T-helper 1 cell treated with Interleukin-12 subunit alpha and Interleukin-12 subunit beta and Interleukin-4 antibody, amounts not matched to agents 30 ng/mL and 1 ng/mL, for 36 hours (primary cell): ENCODE data around the gene SMARCA4. TPM values are rescaled to one million over a fixed set of nuclear protein-coding genes. Genes with fewer than 3 reads are reported as not detected.

ENCODE experiments used
- intact Hi-C: fragments of 100-400 bp; cut with micrococcal nuclease; formaldehyde crosslinking; loops from one replicate; pipeline ENCODE4 v1.15.1; 2024
- total RNA-seq: library from RNA; stranded (reverse); gene quantifications from 2 replicates; pipeline ENCODE4 v1.2.3, GENCODE V29; 2022

The SMARCA4 gene
- total RNA-seq, result 118 and 120 TPM in 2 replicates

DNA sequence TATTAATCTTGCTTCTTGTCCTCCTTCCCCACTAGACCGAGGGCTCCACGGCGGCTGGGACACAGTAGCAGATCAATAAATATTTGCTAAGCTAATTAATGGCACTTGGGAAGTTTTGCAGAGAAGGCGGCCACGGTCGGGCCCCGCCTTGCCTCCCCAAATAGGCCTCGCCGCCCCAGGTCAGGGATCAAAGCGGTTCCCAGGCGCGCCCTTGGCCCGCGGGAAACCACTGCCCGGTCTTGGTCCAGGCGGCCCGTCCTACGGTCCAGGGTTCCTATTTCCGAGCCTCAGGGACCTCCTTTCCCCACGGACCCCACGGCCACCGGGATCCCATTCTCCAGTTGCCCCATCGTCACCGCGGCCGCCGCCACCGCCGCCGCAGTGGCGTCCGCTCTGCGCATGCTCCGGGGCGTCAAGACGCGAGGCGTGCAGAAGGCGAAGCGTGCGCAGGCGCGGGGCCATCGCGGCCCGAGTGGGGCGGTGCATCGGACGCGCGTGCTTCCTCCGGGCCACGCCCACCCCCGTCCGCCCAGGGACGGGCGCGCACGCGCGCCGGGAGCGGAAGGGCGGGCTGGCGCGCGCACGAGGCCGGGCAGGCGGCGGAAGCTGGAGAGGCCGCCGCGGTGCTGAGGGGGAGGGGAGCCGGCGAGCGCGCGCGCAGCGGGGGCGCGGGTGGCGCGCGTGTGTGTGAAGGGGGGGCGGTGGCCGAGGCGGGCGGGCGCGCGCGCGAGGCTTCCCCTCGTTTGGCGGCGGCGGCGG is at the start of gene SMARCA4:
Gene SMARCA4, plus strand, starts transcription at position 717 of the 759 bp plus-strand sequence. CDS start 23,122 bp downstream, outside the sequence.
- intact Hi-C loops, result loop anchor here (1.0 to 5.0 kb wide), 10 partner anchors 18 to 477 kb away; partner anchors contain the start of genes CARM1, ILF3, KRI1 and LDLR

DNA sequence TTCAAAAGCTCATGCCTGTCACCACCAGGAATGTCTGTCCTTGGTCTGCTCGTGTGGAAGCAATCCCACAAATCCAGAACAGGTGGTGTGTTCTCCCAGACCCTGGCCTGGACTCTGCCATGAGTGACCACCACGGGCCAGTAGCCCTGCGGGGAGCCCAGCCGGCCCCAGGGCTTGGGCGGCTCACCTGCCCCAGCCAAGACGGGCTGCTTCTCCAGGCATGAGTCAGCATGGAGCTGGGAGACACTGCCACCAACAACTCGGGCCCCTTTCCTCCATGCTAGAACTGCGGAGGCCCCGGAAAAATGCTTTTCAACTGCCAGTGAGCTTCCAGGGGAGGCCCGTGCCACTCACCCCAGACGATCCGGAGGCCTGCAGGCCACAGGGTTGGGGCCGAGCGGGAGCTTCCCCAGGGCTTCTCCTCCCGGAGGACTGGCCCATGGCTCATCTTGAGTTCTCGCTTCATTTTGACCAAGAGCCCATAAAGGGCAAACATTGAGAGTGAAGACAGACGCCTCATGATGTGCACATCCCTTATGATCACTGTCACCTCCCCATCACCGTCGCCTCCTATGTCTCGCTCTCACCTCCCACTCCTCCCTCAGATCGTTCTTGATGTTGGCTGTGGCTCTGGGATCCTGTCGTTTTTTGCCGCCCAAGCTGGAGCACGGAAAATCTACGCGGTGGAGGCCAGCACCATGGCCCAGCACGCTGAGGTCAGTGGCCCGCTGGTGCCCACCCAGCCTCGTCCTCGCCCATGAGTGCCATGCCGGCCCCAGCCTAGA is 49.1 kb upstream of the SMARCA4 start:
- intact Hi-C loops, result no loop called here

DNA sequence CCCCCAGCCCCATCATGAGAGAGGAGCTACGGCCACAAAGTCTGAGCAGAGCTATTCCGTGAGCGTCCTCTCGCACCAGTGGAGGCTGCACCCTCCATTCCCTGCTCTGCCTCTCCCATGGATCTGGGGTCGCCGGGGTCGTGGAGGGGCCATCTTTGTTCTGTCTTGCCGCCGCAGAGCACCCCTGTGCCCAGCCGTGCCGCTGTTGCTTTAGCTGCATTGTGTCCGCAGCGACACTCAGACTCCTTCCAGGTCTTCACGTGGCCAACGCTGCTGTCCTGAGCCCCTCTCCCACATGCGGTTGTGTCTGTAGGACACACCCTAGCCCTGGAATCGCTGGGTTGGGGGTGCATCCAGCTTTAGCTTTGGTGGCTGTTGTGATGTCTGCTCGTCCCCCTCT is 48.2 kb upstream of the SMARCA4 start:
- intact Hi-C loops, result no loop called here

DNA sequence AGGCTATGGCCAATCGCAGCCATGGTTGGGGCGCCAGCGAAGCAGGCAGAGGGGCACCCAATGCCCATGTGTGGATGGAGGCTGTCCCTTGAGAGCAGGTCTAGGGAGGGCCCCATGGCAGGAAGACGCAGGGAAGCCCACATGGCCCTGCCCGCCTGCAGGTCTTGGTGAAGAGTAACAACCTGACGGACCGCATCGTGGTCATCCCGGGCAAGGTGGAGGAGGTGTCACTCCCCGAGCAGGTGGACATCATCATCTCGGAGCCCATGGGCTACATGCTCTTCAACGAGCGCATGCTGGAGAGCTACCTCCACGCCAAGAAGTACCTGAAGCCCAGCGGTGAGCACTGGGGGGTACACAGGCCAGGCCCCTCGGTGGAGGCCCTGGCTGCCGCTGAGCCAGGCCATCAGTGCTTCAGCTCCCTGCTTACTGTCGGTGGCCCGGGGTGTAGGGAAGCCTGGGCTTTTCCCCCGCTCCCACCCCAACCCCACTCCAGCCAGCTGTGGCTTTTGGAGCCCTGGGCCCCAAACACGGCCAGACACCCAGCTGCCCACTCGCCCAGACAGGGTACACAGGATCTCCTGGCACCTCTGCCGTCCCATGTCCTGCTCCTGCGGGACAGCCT is 47.0 kb upstream of the SMARCA4 start:
- intact Hi-C loops, result no loop called here

DNA sequence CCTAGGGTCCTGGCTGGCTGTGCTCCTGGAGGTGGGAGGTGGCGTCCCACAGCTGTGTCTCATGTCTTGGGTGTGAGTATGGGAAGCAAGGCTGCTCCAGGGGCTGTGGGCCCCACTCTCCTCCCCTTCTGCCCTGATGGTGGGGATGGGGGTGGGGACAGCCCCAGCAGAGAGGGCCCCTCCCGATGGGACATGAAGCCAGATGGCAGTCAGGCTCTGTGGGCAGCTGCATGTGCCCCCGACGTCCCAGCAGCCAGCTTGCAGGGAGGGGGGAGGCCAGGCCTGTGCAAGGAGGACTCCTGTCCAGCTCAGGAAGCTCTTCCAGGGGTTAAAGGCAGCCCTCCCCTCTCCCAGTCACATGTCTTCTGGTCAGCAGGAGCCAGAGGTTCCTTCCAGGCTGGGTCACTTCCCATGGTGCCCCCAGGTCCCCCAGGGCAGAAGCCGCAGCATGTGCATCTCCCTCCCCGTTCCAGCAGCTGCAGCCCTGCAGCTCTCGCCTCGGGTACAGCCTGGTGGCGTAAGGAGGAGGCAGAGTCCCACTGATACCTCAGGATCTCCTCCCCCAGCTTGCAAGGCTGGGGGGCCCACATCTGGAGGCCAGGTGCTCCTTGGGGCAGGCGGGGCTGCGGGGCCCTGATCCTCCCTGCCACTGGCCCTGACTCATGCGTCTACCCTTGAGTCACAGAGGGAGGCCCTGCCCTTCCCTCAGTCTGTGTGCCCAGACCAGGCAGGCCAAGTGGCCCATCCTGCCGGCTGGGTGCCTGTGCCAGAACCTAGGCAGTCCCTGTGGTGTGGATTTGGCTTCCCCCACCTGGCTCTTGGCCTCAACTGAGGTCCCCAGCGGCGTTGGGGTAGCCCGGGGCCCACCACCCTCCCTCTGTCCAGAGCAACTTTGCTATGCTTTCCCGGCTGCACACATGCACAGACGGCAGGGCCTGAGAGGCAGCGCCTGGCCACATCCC is 45.4 kb upstream of the SMARCA4 start:
- intact Hi-C loops, result no loop called here

DNA sequence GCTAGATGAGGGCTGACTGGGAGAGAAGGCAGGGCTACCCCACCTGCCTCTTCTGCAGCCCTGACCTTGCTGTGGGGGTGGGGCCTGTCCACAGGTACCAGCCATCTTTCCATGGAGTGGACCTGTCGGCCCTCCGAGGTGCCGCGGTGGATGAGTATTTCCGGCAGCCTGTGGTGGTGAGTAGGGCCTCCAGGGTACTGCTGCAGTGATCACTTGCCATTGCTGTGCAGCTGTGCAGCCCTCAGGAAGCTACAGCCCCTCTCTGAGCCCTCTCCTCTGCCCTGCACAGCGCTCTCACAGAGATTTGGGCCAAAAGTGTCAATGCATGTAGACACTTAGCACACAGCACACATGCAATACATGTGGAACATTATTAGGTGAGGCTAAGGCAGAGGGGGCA is 44.2 kb upstream of the SMARCA4 start:
- intact Hi-C loops, result no loop called here

DNA sequence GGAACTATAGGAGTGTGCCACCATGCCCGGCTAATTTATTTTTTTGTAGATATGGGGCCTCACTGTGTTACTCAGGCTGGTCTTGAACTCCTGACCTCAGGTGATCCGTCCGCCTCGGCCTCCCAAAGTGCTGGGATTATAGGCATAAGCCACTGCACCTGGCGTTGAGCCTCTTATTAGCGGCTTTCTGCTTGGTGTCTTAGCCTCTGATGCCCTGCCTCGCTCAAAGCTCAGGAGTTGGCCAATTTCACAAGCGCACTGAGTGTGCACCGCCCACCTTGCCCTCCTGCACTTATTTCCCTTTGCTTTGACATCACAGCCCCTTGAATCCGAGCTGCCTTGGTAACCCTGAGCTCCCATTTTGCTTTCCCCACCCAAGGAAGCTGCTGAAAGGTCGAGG is 42.5 kb upstream of the SMARCA4 start:
- intact Hi-C loops, result no loop called here

DNA sequence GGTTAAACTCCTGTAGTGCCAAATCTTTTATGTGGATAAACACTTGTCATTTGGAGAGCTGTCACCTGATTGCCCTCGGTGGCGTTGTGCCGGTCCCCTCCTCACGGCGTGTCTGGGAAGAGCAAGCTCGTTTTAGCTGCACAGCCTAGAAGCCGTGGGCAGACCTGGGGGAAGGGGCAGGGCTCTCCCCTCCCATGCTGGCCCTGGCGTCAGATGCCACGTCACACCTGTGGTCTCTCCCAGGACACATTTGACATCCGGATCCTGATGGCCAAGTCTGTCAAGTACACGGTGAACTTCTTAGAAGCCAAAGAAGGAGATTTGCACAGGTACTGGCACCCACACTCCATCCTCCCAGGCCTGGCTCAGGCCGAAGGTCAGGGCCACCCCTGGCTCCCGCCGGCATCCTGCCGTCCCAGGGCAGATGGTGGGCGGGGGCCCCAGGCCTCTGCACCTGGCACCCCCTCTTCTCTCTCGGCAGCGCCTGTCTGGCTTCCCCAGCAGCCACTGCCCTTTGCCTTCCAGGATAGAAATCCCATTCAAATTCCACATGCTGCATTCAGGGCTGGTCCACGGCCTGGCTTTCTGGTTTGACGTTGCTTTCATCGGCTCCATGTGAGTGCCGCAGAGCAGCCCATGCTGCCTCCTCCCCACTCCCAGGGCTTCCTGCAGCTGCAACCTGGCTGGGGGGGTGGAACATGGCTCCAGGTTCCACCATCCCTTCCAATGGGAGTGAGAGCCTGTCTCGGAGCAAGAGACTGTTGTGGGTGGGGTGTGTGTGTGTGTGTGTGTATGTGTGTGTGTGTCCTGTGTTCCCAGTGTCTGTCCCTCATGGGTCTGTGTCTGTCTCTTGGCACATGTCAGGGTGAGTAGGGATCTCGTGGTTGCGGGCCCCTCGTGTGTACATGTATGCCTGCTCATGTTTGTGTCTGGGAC is 41.2 kb upstream of the SMARCA4 start:
- intact Hi-C loops, result no loop called here

DNA sequence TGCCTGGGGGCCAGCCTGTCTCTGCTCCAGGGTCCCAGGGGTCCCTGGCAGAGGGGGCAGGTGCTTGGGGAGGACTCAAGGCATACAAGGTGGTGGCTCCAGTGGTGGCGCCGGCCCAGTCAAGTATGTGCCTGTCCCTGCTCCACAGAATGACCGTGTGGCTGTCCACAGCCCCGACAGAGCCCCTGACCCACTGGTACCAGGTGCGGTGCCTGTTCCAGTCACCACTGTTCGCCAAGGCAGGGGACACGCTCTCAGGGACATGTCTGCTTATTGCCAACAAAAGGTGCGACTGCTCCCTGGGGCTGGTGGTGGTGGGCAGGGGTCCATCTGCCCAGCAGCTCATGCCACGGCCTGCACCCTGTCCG is 40.6 kb upstream of the SMARCA4 start:
- intact Hi-C loops, result no loop called here

DNA sequence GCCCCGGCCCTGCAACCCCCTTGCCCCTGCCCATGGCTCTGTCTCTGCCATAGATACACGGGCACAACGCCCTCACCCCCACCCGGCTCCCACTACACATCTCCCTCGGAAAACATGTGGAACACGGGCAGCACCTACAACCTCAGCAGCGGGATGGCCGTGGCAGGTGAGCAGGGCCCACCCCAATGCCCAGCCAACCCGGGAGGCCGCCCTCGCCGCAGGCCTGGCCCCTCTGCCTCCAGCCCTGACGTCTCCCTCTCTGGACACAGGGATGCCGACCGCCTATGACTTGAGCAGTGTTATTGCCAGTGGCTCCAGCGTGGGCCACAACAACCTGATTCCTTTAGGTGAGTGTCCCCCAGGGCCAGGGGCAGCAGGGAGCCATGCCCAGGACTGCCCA is 40.0 kb upstream of the SMARCA4 start:
- intact Hi-C loops, result no loop called here

DNA sequence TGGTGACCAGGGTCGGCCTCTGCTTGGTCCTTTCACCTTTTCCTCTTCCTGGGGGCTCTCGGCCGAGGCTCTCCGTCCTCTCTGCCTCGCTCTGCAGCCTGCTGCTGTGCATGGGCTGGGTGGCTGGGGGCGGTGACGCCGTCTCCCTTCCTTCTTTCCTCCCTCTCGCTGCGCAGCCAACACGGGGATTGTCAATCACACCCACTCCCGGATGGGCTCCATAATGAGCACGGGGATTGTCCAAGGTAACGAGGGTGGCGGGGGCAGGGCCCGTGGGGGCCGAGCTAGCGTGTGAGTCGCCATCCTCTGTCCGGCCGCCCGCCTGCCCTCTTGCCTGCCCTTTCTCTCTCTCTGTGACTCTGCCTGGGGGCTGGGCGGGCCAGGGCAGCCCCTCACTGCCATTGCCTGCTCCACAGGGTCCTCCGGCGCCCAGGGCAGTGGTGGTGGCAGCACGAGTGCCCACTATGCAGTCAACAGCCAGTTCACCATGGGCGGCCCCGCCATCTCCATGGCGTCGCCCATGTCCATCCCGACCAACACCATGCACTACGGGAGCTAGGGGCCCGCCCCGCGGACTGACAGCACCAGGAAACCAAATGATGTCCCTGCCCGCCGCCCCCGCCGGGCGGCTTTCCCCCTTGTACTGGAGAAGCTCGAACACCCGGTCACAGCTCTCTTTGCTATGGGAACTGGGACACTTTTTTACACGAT is 39.5 kb upstream of the SMARCA4 start:
- intact Hi-C loops, result no loop called here

DNA sequence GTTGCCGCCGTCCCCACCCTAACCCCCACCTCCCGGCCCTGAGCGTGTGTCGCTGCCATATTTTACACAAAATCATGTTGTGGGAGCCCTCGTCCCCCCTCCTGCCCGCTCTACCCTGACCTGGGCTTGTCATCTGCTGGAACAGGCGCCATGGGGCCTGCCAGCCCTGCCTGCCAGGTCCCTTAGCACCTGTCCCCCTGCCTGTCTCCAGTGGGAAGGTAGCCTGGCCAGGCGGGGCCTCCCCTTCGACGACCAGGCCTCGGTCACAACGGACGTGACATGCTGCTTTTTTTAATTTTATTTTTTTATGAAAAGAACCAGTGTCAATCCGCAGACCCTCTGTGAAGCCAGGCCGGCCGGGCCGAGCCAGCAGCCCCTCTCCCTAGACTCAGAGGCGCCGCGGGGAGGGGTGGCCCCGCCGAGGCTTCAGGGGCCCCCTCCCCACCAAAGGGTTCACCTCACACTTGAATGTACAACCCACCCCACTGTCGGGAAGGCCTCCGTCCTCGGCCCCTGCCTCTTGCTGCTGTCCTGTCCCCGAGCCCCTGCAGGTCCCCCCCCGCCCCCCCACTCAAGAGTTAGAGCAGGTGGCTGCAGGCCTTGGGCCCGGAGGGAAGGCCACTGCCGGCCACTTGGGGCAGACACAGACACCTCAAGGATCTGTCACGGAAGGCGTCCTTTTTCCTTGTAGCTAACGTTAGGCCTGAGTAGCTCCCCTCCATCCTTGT is 38.8 kb upstream of the SMARCA4 start:
- intact Hi-C loops, result no loop called here

DNA sequence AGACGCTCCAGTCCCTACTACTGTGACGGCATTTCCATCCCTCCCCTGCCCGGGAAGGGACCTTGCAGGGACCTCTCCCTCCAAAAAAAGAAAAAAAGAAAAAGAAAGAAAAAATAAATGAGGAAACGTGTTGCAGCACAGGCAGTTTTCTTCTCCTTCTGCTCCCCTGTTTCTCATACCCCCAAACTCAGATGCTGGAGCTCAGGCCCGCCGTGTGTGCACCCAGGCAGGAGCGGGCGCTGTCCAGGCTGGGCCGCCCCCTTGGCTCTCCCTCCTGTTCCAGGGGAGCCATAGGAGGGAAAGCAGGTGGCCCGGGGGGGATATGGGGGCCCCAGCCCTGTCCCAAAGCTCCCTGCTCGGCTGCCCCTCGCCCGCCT is 38.2 kb upstream of the SMARCA4 start:
- intact Hi-C loops, result no loop called here

DNA sequence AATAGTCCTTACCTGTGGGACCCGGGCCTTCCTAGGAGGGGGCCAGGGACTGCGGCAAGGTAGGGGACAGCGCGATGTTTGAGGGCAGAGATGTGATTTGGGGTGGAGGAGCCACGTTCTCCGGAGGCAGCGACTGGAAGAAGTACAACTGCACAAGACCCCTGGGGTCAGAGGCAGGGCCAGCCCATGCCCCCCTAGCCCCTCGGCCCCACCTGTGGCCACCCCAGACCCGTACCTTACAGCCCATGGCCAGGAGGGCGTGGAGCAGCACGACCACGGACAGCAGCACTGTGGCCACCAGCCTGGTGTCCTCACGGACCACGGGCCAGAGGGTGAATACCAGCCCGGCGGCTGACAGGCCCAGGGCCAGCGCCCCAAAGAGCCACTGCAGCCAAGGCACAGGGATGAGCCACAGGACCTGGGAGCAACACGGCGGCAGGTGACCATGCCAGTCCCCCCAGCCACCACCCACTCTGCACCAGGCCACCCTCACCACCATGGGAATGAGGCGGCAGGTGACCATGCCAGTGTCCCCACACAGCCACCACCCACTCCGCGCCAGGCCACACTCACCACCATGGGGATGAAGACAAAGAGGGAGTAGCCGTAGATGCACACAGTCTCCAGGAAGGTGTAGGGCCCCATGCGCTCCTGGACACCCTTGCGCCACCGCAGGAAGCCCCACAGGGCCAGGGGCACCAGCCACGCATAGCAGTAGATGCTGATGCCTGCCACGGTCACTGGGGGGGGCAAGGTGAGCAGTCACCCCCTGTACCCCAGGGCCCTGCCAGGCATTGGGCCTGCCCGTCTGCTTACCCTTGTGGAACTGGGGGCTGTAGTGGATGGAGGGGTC is 37.3 kb upstream of the SMARCA4 start:
- intact Hi-C loops, result no loop called here

DNA sequence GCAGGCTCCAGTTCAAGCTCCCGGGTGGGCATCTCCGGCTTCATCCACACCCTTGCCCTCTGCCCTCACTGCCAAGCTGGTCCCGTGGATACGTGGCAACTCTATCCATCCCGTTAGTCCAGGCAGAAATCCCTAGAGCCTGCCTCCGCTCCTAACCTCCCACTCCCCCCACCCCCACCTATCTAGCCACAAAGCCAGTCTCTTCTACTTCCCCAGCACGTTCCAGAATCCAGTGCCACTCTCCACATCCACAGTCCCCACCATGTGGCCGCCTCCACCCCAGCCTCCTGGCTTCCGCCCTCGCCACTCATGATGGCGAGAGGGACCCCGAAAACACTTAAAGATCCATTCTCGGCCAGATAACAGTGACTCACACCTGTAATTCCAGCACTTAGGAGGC is 36.2 kb upstream of the SMARCA4 start:
- intact Hi-C loops, result no loop called here

DNA sequence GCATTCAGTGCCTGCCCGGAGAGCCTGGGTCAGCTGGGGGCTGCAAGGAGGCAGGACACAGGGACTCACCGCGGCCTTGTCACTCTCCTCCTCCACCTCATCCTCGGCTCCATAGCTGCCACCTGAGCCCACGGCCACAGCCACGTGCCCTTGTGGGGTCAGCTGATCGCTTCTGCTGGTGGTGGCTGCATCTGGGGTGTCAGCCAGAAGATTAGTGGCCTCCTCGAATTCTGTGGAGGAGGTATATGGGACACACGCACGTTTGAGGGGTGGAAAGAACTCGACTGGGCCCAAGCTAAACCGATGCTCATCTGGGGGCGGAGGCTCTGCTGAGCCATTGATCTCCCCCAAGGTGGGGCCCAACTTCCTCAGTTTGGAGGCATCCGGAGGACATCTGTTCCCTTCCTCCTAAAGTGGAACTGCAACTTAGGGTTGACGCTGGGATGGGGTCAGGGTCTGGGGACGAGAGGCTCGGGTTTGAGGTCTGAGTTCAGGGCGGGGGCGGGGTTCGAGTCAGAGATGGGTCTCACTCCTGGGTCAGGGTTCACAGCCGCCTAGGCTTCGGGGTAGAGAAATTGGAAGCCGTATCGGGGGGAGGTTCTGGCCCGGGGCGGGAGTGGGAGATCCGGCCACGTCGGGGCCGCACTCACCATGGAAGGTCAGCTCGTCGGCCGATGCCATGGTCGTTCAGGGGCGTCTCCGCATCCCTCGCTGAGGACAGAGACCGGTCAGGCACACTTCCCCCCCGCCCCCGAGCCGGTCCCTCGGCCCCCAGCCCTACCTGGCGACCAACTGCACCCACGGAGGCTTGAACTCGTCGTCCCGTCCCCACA is 32.9 kb upstream of the SMARCA4 start:
- intact Hi-C loops, result loop anchor here (1.0 to 5.0 kb wide), 6 partner anchors 32 to 274 kb away; partner anchors contain the start of genes CARM1, DNM2, ILF3 and TMED1
